ENCODE results near the gene NECTIN1. TPM values are rescaled to one million over a fixed set of nuclear protein-coding genes. Genes with fewer than 3 reads are reported as not detected.

Gene NECTIN1
- total and polyA plus RNA-seq, 2 donors (not counting 3 experiments of a cell fraction or from before 2014, with no cell fraction given) = 10.8 to 23.6 TPM

DNA sequence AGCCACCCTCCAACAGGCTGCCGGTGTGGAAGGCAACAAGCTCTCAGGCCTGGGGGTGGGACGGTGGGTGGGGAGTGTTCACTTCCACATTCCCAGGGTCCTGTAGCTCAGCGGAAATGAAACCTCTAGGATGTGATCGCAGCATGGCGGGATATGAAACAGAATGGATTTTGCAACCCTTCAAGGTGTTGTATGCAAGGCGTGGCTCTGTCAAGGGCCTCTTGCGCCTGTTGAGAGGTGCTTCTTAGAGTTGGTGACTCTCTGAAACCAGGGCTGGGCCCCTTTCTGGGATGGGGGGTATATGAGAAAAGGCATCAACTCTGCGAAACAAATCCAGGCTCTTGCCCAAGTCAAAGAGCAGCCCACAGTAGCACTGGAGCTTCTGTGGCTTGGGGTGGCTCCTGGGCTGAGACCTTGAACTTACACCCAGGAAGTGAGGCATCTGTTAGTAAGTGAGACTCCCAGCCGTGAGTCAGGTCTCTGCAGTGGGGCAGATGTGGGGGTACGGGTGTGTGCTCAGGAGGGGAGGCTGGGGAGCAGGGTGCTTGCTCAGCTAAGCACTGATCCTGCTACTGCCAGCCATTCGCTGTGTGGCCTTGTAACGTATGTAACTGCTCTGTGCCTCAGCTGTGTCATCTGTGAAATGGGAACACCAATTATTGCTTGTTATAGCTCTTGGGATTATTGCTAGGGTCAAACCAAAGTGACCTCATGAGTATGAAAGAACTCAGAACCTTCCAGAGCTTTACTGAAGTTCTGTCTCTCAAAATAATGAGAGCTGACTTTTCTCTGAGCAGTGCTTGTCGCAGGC lies 28.3 kb downstream of the NECTIN1 start:
- CTCF ChIA-PET = interaction anchor here (1.2 to 1.3 kb wide), 2 partner anchors 9 to 29 kb away, joined by 3 to 4 read pairs; partner anchors contain the start of gene NECTIN1
- H3K4me3 ChIP-seq (replicated peaks in 1 of 3; ENCODE audit: insufficient read depth in 1 of 3, low read depth in 1 of 3, low read length in 3 of 3) = no peak overlapping the region
- no peaks in the 10 kb centered on the region for H3K9me3 ChIP-seq (replicated peaks; ENCODE audit: control insufficient read depth, insufficient read depth, low read length)
- H4K20me1 ChIP-seq (replicated peaks; ENCODE audit: control insufficient read depth, extremely low read depth, insufficient read depth, low read length) = no peaks in the 10 kb centered on the region
- POLR2A ChIA-PET = no interaction called here
- no peak overlapping the region for H3K27ac ChIP-seq (ENCODE audit: insufficient read depth, low read depth, low read length)
- dilution Hi-C loops (cut with MboI; ENCODE audit: extremely low pct_ligation_motif_present, low sequenced_read_pairs) (no loop called here), intact Hi-C loops (cut with micrococcal nuclease) (no loop called here)
- no peak overlapping the region for H3K9ac ChIP-seq (replicated peaks; ENCODE audit: extremely low read depth, insufficient read depth, low read length)
- no peaks in the 10 kb centered on the region for H3K9me1 ChIP-seq (replicated peaks; ENCODE audit: control insufficient read depth, extremely low read depth, insufficient read depth, low read length)
- H3K27me3 ChIP-seq (ENCODE audit: control insufficient read depth in 2 of 2, insufficient read depth in 2 of 2, low read length in 2 of 2) = no peaks in the 10 kb centered on the region
- H3K36me3 ChIP-seq (ENCODE audit: control insufficient read depth in 2 of 2, extremely low read depth in 1 of 2, insufficient read depth in 2 of 2, low read length in 2 of 2) = no peaks in the 10 kb centered on the region
- FAIRE-seq = no peak
- H2AFZ ChIP-seq (ENCODE audit: low read depth, low read length) = no peak overlapping the region
- H3K79me2 ChIP-seq (ENCODE audit: control insufficient read depth, insufficient read depth, low read length) = no peaks in the 10 kb centered on the region
- no TSS peak for BruUV-seq (replicated peaks)
- no peak overlapping the region for H3K4me2 ChIP-seq (ENCODE audit: insufficient read depth, low read length)
- no peaks in the 10 kb centered on the region for H3K4me1 ChIP-seq (ENCODE audit: control insufficient read depth, extremely low read depth, insufficient read depth, low read length)
- DNase-seq (ENCODE audit: low read depth, low spot score) = no peak
- TF ChIP-seq POLR2A (IDR thresholded peaks at IDR 0.05; ENCODE audit: low read depth, low read length) = no peak
- TF ChIP-seq MAX (IDR thresholded peaks at IDR 0.05; ENCODE audit: insufficient read depth, insufficient read length) = no peak
- TF ChIP-seq POLR2AphosphoS5 (IDR thresholded peaks at IDR 0.05; ENCODE audit: insufficient read depth, low read depth, low read length) = no peak
- no peak for TF ChIP-seq JUN (IDR thresholded peaks at IDR 0.05; ENCODE audit: borderline replicate concordance, insufficient read depth, insufficient read length, low read depth)
- no peak for TF ChIP-seq GATA2 (IDR thresholded peaks at IDR 0.05; ENCODE audit: insufficient read depth, insufficient read length, low read depth, low read length)
- no peak for TF ChIP-seq EZH2 (IDR thresholded peaks at IDR 0.05; ENCODE audit: borderline replicate concordance, low read depth, low read length, severe bottlenecking)
- TF ChIP-seq FOS (IDR thresholded peaks at IDR 0.05; ENCODE audit: borderline replicate concordance, insufficient read depth, low read length) = no peak
- no peak for TF ChIP-seq MYC (IDR thresholded peaks at IDR 0.05; ENCODE audit: low read depth, low read length)

Measured in endothelial cell of umbilical vein (primary cell).